ENCODE measurements around the gene PAGE2. TPM values are rescaled to one million over a fixed set of nuclear protein-coding genes. Genes with fewer than 3 reads are reported as not detected.

PAGE2 gene
- total and polyA plus RNA-seq, 9 of the 15 experiments (the other 6 are each of a cell fraction or from before 2014, with no cell fraction given), result 0.40 to 3.7 (median 1.5) TPM; not detected in 1

- no peaks in the 10 kb centered on the region for H3K9me3 ChIP-seq (replicated peaks; ENCODE audit: control insufficient read depth, insufficient read depth, low read depth, low read length)
- no peak for ATAC-seq
- H3K9ac ChIP-seq (ENCODE audit: insufficient read depth in 1 of 2, low read depth in 2 of 2, low read length in 2 of 2), result no peak overlapping the region
- in situ Hi-C loops (cut with MboI), result no loop called here
- no peak overlapping the region for H3K4me2 ChIP-seq (ENCODE audit: insufficient read depth, low read length)
- no peaks in the 10 kb centered on the region for H3K36me3 ChIP-seq (ENCODE audit: control insufficient read depth, insufficient read depth, low read length)
- BruUV-seq (replicated peaks), result no TSS peak
- no peak for FAIRE-seq
- H3K4me3 ChIP-seq, result no peak overlapping the region
- WGBS (ENCODE audit: insufficient coverage, low coverage, missing lambda C conversion rate), result 22% methylated on average over 5 of the region's 7 CpGs
- no peaks in the 10 kb centered on the region for H3K27me3 ChIP-seq (ENCODE audit: control insufficient read depth in 2 of 2, insufficient read depth in 2 of 2, low read length in 2 of 2)
- POLR2A ChIA-PET, result interaction anchor here (1.0 kb wide), 1 partner anchor 10 kb away, joined by 3 read pairs; no protein-coding TSS in a partner anchor
- intact Hi-C loops (cut with micrococcal nuclease), result no loop called here
- H2AFZ ChIP-seq (ENCODE audit: low read depth, low read length), result peak overlapping the region; percentile 55; the same call in 1 of the 2 replicates
- no peaks in the 10 kb centered on the region for H3K9me1 ChIP-seq (ENCODE audit: control insufficient read depth, insufficient read depth, low read length)
- TF ChIP-seq NR2C2 (CRISPR knock-in tag; IDR thresholded peaks at IDR 0.05) (no peak), NR2C2 (tag; IDR thresholded peaks at IDR 0.05) (no peak), KDM2B (CRISPR knock-in tag; IDR thresholded peaks at IDR 0.05) (no peak), ZNF121 (CRISPR knock-in tag; conservative IDR thresholded peaks at IDR 0.05) (no peak), ZNF263 (CRISPR knock-in tag; IDR thresholded peaks at IDR 0.05; ENCODE audit: borderline replicate concordance) (no peak), ZNF311 (CRISPR knock-in tag; IDR thresholded peaks at IDR 0.05) (no peak), ZNF407 (IDR thresholded peaks at IDR 0.05; ENCODE audit: low read depth) (no peak), ZNF253 (CRISPR knock-in tag; conservative IDR thresholded peaks at IDR 0.05) (no peak)
- H4K20me1 ChIP-seq (replicated peaks; ENCODE audit: control insufficient read depth, insufficient read depth, low read length), result no peaks in the 10 kb centered on the region
- DNase-seq (ENCODE audit: extremely low read depth in 1 of 4, low spot score in 3 of 4), result no peak
- CTCF ChIA-PET (ENCODE audit: low intra/inter-chr PET ratio), result no interaction called here
- no peaks in the 10 kb centered on the region; a peak in 2 of 5 replicates for H3K4me1 ChIP-seq (replicated peaks in 1 of 2; ENCODE audit: control insufficient read depth in 2 of 2, insufficient read depth in 2 of 2, low read length in 2 of 2)
- H3K79me2 ChIP-seq (ENCODE audit: control insufficient read depth, insufficient read depth, low read length), result no peaks in the 10 kb centered on the region
- H3K27ac ChIP-seq (ENCODE audit: extremely low read depth, low read depth, low read length), result no peak overlapping the region
These were observed 20.5 kb downstream of the PAGE2 start for GRCh38 chrX:55109306-55109705.
